K562 (cell line): ENCODE results near the gene OSTF1. TPM values are rescaled to one million over a fixed set of nuclear protein-coding genes. Genes with fewer than 3 reads are reported as not detected.

Experiments used
- ATAC-seq: fragments of 200-7000 bp; cut with Tn5 transposase; 3 replicates; pipeline ENCODE4 v1.9.1; 2020; ENCODE audit warnings: moderate library complexity
- BruUV-seq: library from RNA; stranded (reverse); fragments of 400-500 nt; replicated peaks from 2 replicates; lab custom pipeline; 2021; lab: Mats Ljungman, UMichigan
- CTCF ChIA-PET: fragments of 300-600 bp; formaldehyde crosslinking; extraction: SDS; loops from one replicate; lab custom pipeline; 2021; ENCODE audit warnings: low intra/inter-chr PET ratio; lab: Yijun Ruan, JAX
- POLR2A ChIA-PET: fragments of 300-600, 350-650 bp; sonication (Branson Sonifier 250); formaldehyde crosslinking; extraction: SDS; loops from one replicate; lab custom pipeline; 2021; ENCODE audit warnings: antibody characterized with exemption, inconsistent platforms; lab: Yijun Ruan, JAX
- DNase-seq, 4 experiments: peaks; one replicate each; pipeline versions ENCODE4 v3.0.0 to v3.0.0-alpha.2; 2011 to 2018; ENCODE audit warnings: low spot score in 3 of 4, mixed read lengths in 3 of 4; ENCODE audit errors: extremely low read depth in 1 of 4
- FAIRE-seq: peaks from 2 replicates; lab custom pipeline; 2011; peaks lifted over from hg19 to GRCh38; lab: Jason Lieb, UNC
- H2AFZ ChIP-seq: 2 replicates; pipeline ENCODE4 v1.6.0; 2011; ENCODE audit warnings: low read depth, low read length, control low read depth, inconsistent platforms
- H3K27ac ChIP-seq: fragments of 200-600 bp; 3 replicates; pipeline ENCODE4 v1.8.0; 2011; ENCODE audit warnings: low read depth, mild to moderate bottlenecking, control low read depth, inconsistent platforms, low read length, moderate library complexity, mixed read lengths; ENCODE audit errors: extremely low read depth
- H3K27me3 ChIP-seq, 2 experiments: fragments of 300-600 bp in 1 of 2; 2 replicates in 1 of 2; 3 replicates in 1 of 2; pipeline versions ENCODE4 v1.6.0 to v1.8.0; 2011; ENCODE audit warnings: inconsistent platforms in 2 of 2, low read length in 2 of 2, mild to moderate bottlenecking in 1 of 2, mixed read lengths in 1 of 2, moderate library complexity in 1 of 2; ENCODE audit not compliant: control insufficient read depth in 2 of 2, insufficient read depth in 2 of 2
- H3K36me3 ChIP-seq: fragments of 300-600 bp; 3 replicates; pipeline ENCODE4 v1.8.0; 2011; ENCODE audit warnings: mild to moderate bottlenecking, low read length, inconsistent platforms; ENCODE audit not compliant: control insufficient read depth, insufficient read depth
- H3K4me1 ChIP-seq, 2 experiments: fragments of 200-600 bp in 1 of 2; replicated peaks in 1 of 2; 2 replicates in 1 of 2; 3 replicates in 1 of 2; pipeline versions ENCODE4 v1.5.1 to v1.8.0; 2011; ENCODE audit warnings: inconsistent platforms in 2 of 2, low read length in 2 of 2, mild to moderate bottlenecking in 1 of 2, mixed read lengths in 1 of 2, moderate library complexity in 1 of 2; ENCODE audit not compliant: control insufficient read depth in 2 of 2, insufficient read depth in 2 of 2
- H3K4me2 ChIP-seq: 2 replicates; pipeline ENCODE4 v1.6.1; 2011; ENCODE audit warnings: low read length, control low read depth, inconsistent platforms, mixed read lengths; ENCODE audit not compliant: insufficient read depth
- H3K4me3 ChIP-seq: fragments of 200-600 bp; sonication (generic), shearing (Covaris generic); 2 replicates; pipeline ENCODE4 v1.5.1; 2016; ENCODE audit warnings: control low read depth, inconsistent platforms
- H3K79me2 ChIP-seq: fragments of 200-600 bp; 3 replicates; pipeline ENCODE4 v1.8.0; 2011; ENCODE audit warnings: low read length, inconsistent platforms; ENCODE audit not compliant: control insufficient read depth, insufficient read depth
- H3K9ac ChIP-seq, 2 experiments: 2 replicates each; pipeline versions ENCODE4 v1.6.0 to v1.6.1; 2011; ENCODE audit warnings: low read depth in 2 of 2, low read length in 2 of 2, control low read depth in 1 of 2, inconsistent platforms in 1 of 2, mild to moderate bottlenecking in 1 of 2, mixed read lengths in 1 of 2; ENCODE audit not compliant: insufficient read depth in 1 of 2
- H3K9me1 ChIP-seq: one replicate; pipeline ENCODE4 v1.6.0; 2011; ENCODE audit warnings: inconsistent platforms, mild to moderate bottlenecking, low read length, moderate library complexity; ENCODE audit not compliant: control insufficient read depth, insufficient read depth
- H3K9me3 ChIP-seq: replicated peaks from 2 replicates; pipeline ENCODE4 v1.5.1; 2011; ENCODE audit warnings: low read depth, low read length, inconsistent platforms; ENCODE audit not compliant: control insufficient read depth, insufficient read depth
- H4K20me1 ChIP-seq: replicated peaks from 2 replicates; pipeline ENCODE4 v1.6.1; 2011; ENCODE audit warnings: low read length, inconsistent platforms, mixed read lengths; ENCODE audit not compliant: control insufficient read depth, insufficient read depth
- BACH1 ChIP-seq: fragments of 200-800 bp; sonication (Bioruptor generic); IDR thresholded peaks from 2 replicates; pipeline ENCODE4 v1.6.1; 2016; ENCODE audit warnings: missing genetic modification characterization, missing compliant biosample characterization
- C11orf30 ChIP-seq: fragments of 450-650 bp; IDR thresholded peaks from 2 replicates; pipeline ENCODE4 v1.6.1; 2016; ENCODE audit warnings: low read depth, mild to moderate bottlenecking
- MAFG ChIP-seq: fragments of 450-650 bp; conservative IDR thresholded peaks from 2 replicates; pipeline ENCODE4 v1.6.1; 2016; ENCODE audit warnings: missing genetic modification characterization, missing compliant biosample characterization
- NFATC3 ChIP-seq: fragments of 450-650 bp; IDR thresholded peaks from 2 replicates; pipeline ENCODE4 v1.6.1; 2017; ENCODE audit warnings: mild to moderate bottlenecking
- RFX1 ChIP-seq: fragments of 450-650 bp; IDR thresholded peaks from 2 replicates; pipeline ENCODE4 v1.6.1; 2016; ENCODE audit warnings: mild to moderate bottlenecking, moderate library complexity
- ZKSCAN1 ChIP-seq: fragments of 150-350 bp; IDR thresholded peaks from 2 replicates; pipeline ENCODE4 v1.6.1; 2016; ENCODE audit warnings: low read depth, low read length
- WGBS: fragments of 100-300 bp; shearing (Covaris generic); methylation state at CpG from one replicate; pipeline ENCODE4 v1.1.6; 2016; ENCODE audit warnings: low coverage, mixed read lengths; ENCODE audit not compliant: insufficient coverage; ENCODE audit errors: missing lambda C conversion rate; 5-methylcytosine and 5-hydroxymethylcytosine counted together
- in situ Hi-C: fragments of 300-500 bp; cut with MboI; formaldehyde crosslinking; loops from 4 replicates; pipeline ENCODE4 v1.15.0; 2018; ENCODE audit warnings: inconsistent platforms, mixed read lengths
- intact Hi-C: fragments of 100-400 bp; cut with micrococcal nuclease; formaldehyde crosslinking; loops from 2 replicates; pipeline ENCODE4 v1.14.2; 2022
- polyA plus RNA-seq, 8 experiments: library from polyadenylated mRNA; depleted of rRNA in 4 of 8; stranded (reverse) in 5 of 8; unstranded in 3 of 8; fragments of >200 nt; fragmentation: Nextera tagmentation in 2 of 8; fragmentation: Illumina TruSeq in 1 of 8; extraction: Ambion mirVana in 2 of 8; extraction: Trizol in 1 of 8; gene quantifications; 2 replicates each; pipeline versions ENCODE4 v1.2.1 to v1.2.3, GENCODE V29; 2011 to 2014; ENCODE audit warnings: inconsistent platforms in 1 of 8, missing spikeins in 1 of 8
- total RNA-seq, 7 experiments: library from RNA; depleted of rRNA in 6 of 7; stranded (reverse); fragments of >200 nt in 6 of 7; fragmentation: Illumina TruSeq in 2 of 7; extraction: Trizol in 2 of 7; gene quantifications; 2 replicates each; pipeline versions ENCODE4 v1.2.1 to v1.2.3, GENCODE V29; 2011 to 2021; ENCODE audit warnings: low replicate concordance in 1 of 7
- TF ChIP-seq, protein P1 (sequence below), 2 experiments: fragments of 250-450 bp in 1 of 2; fragments of 450-650 bp in 1 of 2; sonication (Bioruptor Pico) in 1 of 2; IDR thresholded peaks; 2 replicates each; pipeline versions ENCODE4 v1.6.1 to v1.8.0; 2016 to 2021; ENCODE audit warnings: mild to moderate bottlenecking in 2 of 2, moderate library complexity in 2 of 2, missing compliant biosample characterization in 1 of 2, missing genetic modification characterization in 1 of 2

OSTF1 gene
- total and polyA plus RNA-seq, 9 of the 15 experiments (the other 6 are each of a cell fraction or from before 2014, with no cell fraction given) = 15.0 to 37.3 (median 23.0) TPM

DNA sequence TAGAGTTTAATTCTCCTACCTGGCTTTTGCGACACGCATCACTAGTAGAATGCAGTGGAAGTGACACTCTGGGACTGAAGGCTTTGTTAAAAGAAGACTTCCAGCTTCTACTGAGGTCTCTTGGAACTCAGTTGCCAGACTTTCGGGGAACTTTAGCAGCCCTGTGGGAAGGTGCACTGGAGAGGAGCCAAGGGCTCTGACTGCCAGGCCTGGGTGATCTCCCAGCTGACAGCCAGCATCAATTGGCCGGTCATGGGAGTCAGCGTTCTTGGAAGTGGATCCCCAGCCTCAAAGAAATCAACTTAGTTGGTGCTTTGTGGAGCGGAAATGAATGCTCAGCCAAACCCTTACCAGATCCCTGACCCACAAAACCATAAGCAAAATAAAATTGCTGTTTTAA, 87.1 kb downstream of the OSTF1 start:
- no peak for DNase-seq
- BruUV-seq = no TSS peak
- H3K4me1 ChIP-seq = peaks cover 0 to 6% of the 10 kb centered on the region in 2 experiments; a peak in 2 of 5 replicates
- WGBS = 16% methylated on average over 5 of the region's 6 CpGs
- no peak for FAIRE-seq
- intact Hi-C loops = no loop called here
- H3K9me1 ChIP-seq = no peaks in the 10 kb centered on the region
- no peak overlapping the region for H2AFZ ChIP-seq
- ATAC-seq = no peak
- H3K4me3 ChIP-seq = no peak overlapping the region
- H3K79me2 ChIP-seq = no peaks in the 10 kb centered on the region
- ChIA-PET POLR2A (interaction anchor here (0.7 kb wide), 1 partner anchor 10 kb away, joined by 3 read pairs; no protein-coding TSS in a partner anchor), CTCF (no interaction called here)
- H3K27ac ChIP-seq = no peak overlapping the region
- H3K36me3 ChIP-seq = no peaks in the 10 kb centered on the region
- H3K27me3 ChIP-seq = no peaks in the 10 kb centered on the region
- in situ Hi-C loops = loop anchor here (25.0 kb wide), 1 partner anchor 388 kb away; no protein-coding TSS in a partner anchor
- H4K20me1 ChIP-seq = no peaks in the 10 kb centered on the region
- TF ChIP-seq RFX1 = no peak
- TF ChIP-seq, protein P1, sequence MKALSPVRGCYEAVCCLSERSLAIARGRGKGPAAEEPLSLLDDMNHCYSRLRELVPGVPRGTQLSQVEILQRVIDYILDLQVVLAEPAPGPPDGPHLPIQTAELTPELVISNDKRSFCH (CRISPR knock-in tag; IDR thresholded peaks at IDR 0.05) = no peak
- TF ChIP-seq, protein P1 (tag; IDR thresholded peaks at IDR 0.05) = no peak
- TF ChIP-seq ZKSCAN1 = no peak
- H3K4me2 ChIP-seq = no peak overlapping the region
- H3K9me3 ChIP-seq = no peaks in the 10 kb centered on the region
- no peak overlapping the region for H3K9ac ChIP-seq

DNA sequence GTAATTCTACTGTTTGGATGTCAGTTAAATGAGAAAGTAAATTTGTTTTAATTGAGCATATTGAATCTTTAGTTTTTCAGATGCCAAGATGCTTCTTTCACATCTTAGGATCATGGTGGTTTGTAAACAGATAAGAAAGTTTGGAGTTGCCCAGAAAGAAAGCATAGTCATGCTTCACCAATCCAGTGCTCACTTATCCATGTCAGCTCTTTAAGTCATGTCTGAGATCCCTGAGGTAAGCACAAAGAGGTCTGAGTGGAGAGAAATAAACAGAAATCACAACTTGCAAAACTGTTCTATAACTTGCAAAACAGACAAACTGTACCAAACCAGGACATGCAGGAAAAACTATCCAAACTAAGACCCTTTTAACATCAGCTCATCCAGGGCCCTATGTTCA, 87.7 kb downstream of the OSTF1 start:
- H3K9me1 ChIP-seq = no peaks in the 10 kb centered on the region
- POLR2A ChIA-PET = no interaction called here
- H3K9me3 ChIP-seq = no peaks in the 10 kb centered on the region
- no peaks in the 10 kb centered on the region for H3K79me2 ChIP-seq
- H3K4me3 ChIP-seq = no peak overlapping the region
- in situ Hi-C loops = loop anchor here (25.0 kb wide), 1 partner anchor 389 kb away; no protein-coding TSS in a partner anchor
- FAIRE-seq = no peak
- no peak overlapping the region for H3K4me2 ChIP-seq
- H3K36me3 ChIP-seq = no peaks in the 10 kb centered on the region
- no peak overlapping the region for H3K9ac ChIP-seq
- BruUV-seq = no TSS peak
- no peaks in the 10 kb centered on the region for H4K20me1 ChIP-seq
- H3K27ac ChIP-seq = no peak overlapping the region
- peaks cover 0 to under 1% of the 10 kb centered on the region in 2 experiments; a peak in 2 of 5 replicates for H3K4me1 ChIP-seq
- no peak for DNase-seq
- TF ChIP-seq NFATC3 (no peak), C11orf30 (peak; percentile 29; the same call in 1 of the 2 replicates), BACH1 (tag) (0 out of 2 replicates have a peak, but pooled peaks have one; percentile 48), MAFG (tag) (peak; percentile 53)
- intact Hi-C loops = no loop called here
- H3K27me3 ChIP-seq = no peaks in the 10 kb centered on the region
- no peak for ATAC-seq
- CTCF ChIA-PET = no interaction called here
- no peak overlapping the region for H2AFZ ChIP-seq
